HepG2 (cell line): ENCODE data around the gene CKS1B. TPM values are rescaled to one million over a fixed set of nuclear protein-coding genes. Genes with fewer than 3 reads are reported as not detected.
A peak's percentile ranks its signal among the peaks of the same experiment; 100 is the strongest.

Source experiments
- CENPX ChIP-seq: sonication (generic); formaldehyde crosslinking; IDR thresholded peaks from 2 replicates; pipeline ENCODE4 v1.9.0; 2021; ENCODE audit warnings: mild to moderate bottlenecking, missing genetic modification reagents, moderate library complexity
- E2F2 ChIP-seq: sonication (generic); formaldehyde crosslinking; IDR thresholded peaks from 2 replicates; pipeline ENCODE4 v1.4.0; 2020; ENCODE audit warnings: missing genetic modification reagents, borderline replicate concordance
- HNF1A ChIP-seq, 2 experiments: sonication (generic) in 1 of 2; formaldehyde crosslinking in 1 of 2; IDR thresholded peaks; 2 replicates each; pipeline versions ENCODE4 v1.4.0 to v1.6.1; 2016 to 2020; ENCODE audit warnings: borderline replicate concordance in 1 of 2, low read depth in 1 of 2, mild to moderate bottlenecking in 1 of 2, missing genetic modification reagents in 1 of 2
- ISL2 ChIP-seq: sonication (generic); formaldehyde crosslinking; IDR thresholded peaks from 2 replicates; pipeline ENCODE4 v1.5.0; 2020; ENCODE audit warnings: missing genetic modification reagents
- KDM5B ChIP-seq: sonication (generic); formaldehyde crosslinking; IDR thresholded peaks from 2 replicates; pipeline ENCODE4 v1.4.0; 2020; ENCODE audit warnings: missing genetic modification reagents, mild to moderate bottlenecking, borderline replicate concordance
- PAF1 ChIP-seq: IDR thresholded peaks from 2 replicates; pipeline ENCODE4 v1.6.1; 2016; ENCODE audit warnings: missing genetic modification reagents, missing compliant biosample characterization
- PAXIP1 ChIP-seq: sonication (generic); formaldehyde crosslinking; conservative IDR thresholded peaks from 2 replicates; pipeline ENCODE4 v1.4.0; 2020; ENCODE audit warnings: mild to moderate bottlenecking, missing genetic modification reagents, moderate library complexity
- PITX1 ChIP-seq: sonication (generic); formaldehyde crosslinking; IDR thresholded peaks from 2 replicates; pipeline ENCODE4 v1.5.1; 2020; ENCODE audit warnings: mild to moderate bottlenecking, missing genetic modification reagents
- RARA ChIP-seq: IDR thresholded peaks from 2 replicates; pipeline ENCODE4 v1.6.1; 2016; ENCODE audit warnings: missing genetic modification reagents, missing compliant biosample characterization
- RBFOX2 ChIP-seq: fragments of 200-400 bp; formaldehyde crosslinking; IDR thresholded peaks from 2 replicates; pipeline ENCODE4 v1.6.1; 2017; ENCODE audit warnings: low read depth, mild to moderate bottlenecking, low read length
- SP5 ChIP-seq: IDR thresholded peaks from 2 replicates; pipeline ENCODE4 v1.6.1; 2016; ENCODE audit warnings: low read depth, borderline replicate concordance
- TFE3 ChIP-seq: IDR thresholded peaks from 2 replicates; pipeline ENCODE4 v1.6.1; 2016
- ZBTB7B ChIP-seq: sonication (generic); formaldehyde crosslinking; IDR thresholded peaks from 2 replicates; pipeline ENCODE4 v1.4.0; 2020; ENCODE audit warnings: missing genetic modification reagents
- ZNF160 ChIP-seq: sonication (generic); formaldehyde crosslinking; IDR thresholded peaks from 2 replicates; pipeline ENCODE4 v1.8.0; 2022; ENCODE audit warnings: mild to moderate bottlenecking, inconsistent platforms, missing genetic modification reagents
- ZNF343 ChIP-seq: sonication (generic); formaldehyde crosslinking; IDR thresholded peaks from 2 replicates; pipeline ENCODE4 v1.4.0; 2020; ENCODE audit warnings: mild to moderate bottlenecking, missing genetic modification reagents
- ZNF44 ChIP-seq: sonication (generic); formaldehyde crosslinking; IDR thresholded peaks from 2 replicates; pipeline ENCODE4 v1.5.1; 2020; ENCODE audit warnings: mild to moderate bottlenecking, missing genetic modification reagents
- ZNF543 ChIP-seq: sonication (generic); formaldehyde crosslinking; IDR thresholded peaks from 2 replicates; pipeline ENCODE4 v1.4.0; 2020; ENCODE audit warnings: mild to moderate bottlenecking, missing genetic modification reagents
- ZNF615 ChIP-seq: sonication (generic); formaldehyde crosslinking; IDR thresholded peaks from 2 replicates; pipeline ENCODE4 v1.5.0; 2020; ENCODE audit warnings: mild to moderate bottlenecking, missing genetic modification reagents, borderline replicate concordance
- polyA plus RNA-seq, 8 experiments: library from polyadenylated mRNA; depleted of rRNA in 3 of 8; stranded (reverse) in 7 of 8; unstranded in 1 of 8; fragments of >200 nt; fragmentation: Illumina TruSeq in 4 of 8; extraction: Trizol in 4 of 8; gene quantifications; 2 replicates each; pipeline versions ENCODE4 v1.2.1 to v1.2.3, GENCODE V29; 2011 to 2016; ENCODE audit warnings: low read depth in 4 of 8, missing spikeins in 1 of 8, mixed read lengths in 1 of 8; ENCODE audit not compliant: insufficient read depth in 1 of 8
- total RNA-seq, 5 experiments: library from RNA; depleted of rRNA; stranded (reverse); fragments of >200 nt; fragmentation: Illumina TruSeq; extraction: Trizol; gene quantifications; 2 replicates each; pipeline ENCODE4 v1.2.3, GENCODE V29; 2016; ENCODE audit warnings: low read depth in 1 of 5

CKS1B gene
- total and polyA plus RNA-seq, 2 of the 13 experiments (the other 11 are each of a cell fraction or from before 2014, with no cell fraction given), result 217 to 222 TPM

- peak; percentile 96 for TF ChIP-seq PAXIP1
- no peak; the same call in 1 of the 2 replicates for TF ChIP-seq ZNF44 (CRISPR knock-in tag)
- TF ChIP-seq RARA (CRISPR knock-in tag), result peak; percentile 90
- no peak for TF ChIP-seq ZNF543 (CRISPR knock-in tag)
- peak; percentile 42; the same call in 1 of the 2 replicates for TF ChIP-seq ZNF160 (CRISPR knock-in tag)
- TF ChIP-seq CENPX, result no peak
- TF ChIP-seq ZNF615, result no peak
- no peak for TF ChIP-seq ZNF343
- TF ChIP-seq TFE3 (CRISPR knock-in tag), result no peak
- peak; percentile 60; the same call in 1 of the 2 replicates for TF ChIP-seq PITX1 (CRISPR knock-in tag)
- peak; percentile 86 for TF ChIP-seq SP5 (CRISPR knock-in tag)
- peak; percentile 50; the same call in 1 of the 2 replicates for TF ChIP-seq ISL2 (CRISPR knock-in tag)
- TF ChIP-seq KDM5B (CRISPR knock-in tag), result no peak
- TF ChIP-seq PAF1 (CRISPR knock-in tag), result no peak
- TF ChIP-seq RBFOX2, result no peak
- no peak for TF ChIP-seq ZBTB7B
- 0 out of 2 replicates have a peak, but pooled peaks have one; percentile 24 for TF ChIP-seq E2F2 (CRISPR knock-in tag)
- no peak for TF ChIP-seq HNF1A (IDR thresholded peaks at IDR 0.05; ENCODE audit: low read depth)
- TF ChIP-seq HNF1A (CRISPR knock-in tag; IDR thresholded peaks at IDR 0.05; ENCODE audit: borderline replicate concordance), result no peak
Measured at GRCh38 chr1:154944401-154945159, 29.9 kb upstream of the CKS1B start (continued).
